OCI-LY7 (cell line): ENCODE results near the gene GNA15. TPM values are rescaled to one million over a fixed set of nuclear protein-coding genes. Genes with fewer than 3 reads are reported as not detected.
"Not testable (repeated sequence)": the region's sequence is repeated elsewhere in the genome, so short reads cannot be mapped to it uniquely, and the experiment has no call there.

Source experiments
- BruUV-seq: library from RNA; stranded (reverse); fragments of 400-500 nt; replicated peaks from 2 replicates; lab custom pipeline; 2021; lab: Mats Ljungman, UMichigan
- CTCF ChIA-PET: fragments of 300-600 bp; sonication (Branson Sonifier 250); formaldehyde crosslinking; loops from one replicate; lab custom pipeline; 2022; ENCODE audit warnings: antibody characterized with exemption; ENCODE audit not compliant: unreplicated experiment; lab: Charles Lee
- POLR2A ChIA-PET: fragments of 300-600 bp; sonication (Branson Sonifier 250); formaldehyde crosslinking; loops from one replicate; lab custom pipeline; 2022; ENCODE audit warnings: antibody characterized with exemption; lab: Charles Lee
- DNase-seq: peaks from one replicate; pipeline ENCODE4 v3.0.0-alpha.2; 2015; ENCODE audit warnings: low spot score
- H2AFZ ChIP-seq: fragments of 200-600 bp; sonication (generic), shearing (Covaris generic); 2 replicates; pipeline ENCODE4 v1.6.1; 2014; ENCODE audit warnings: mild to moderate bottlenecking, antibody characterized with exemption, low read length, moderate library complexity
- H3K27ac ChIP-seq: fragments of 200-600 bp; sonication (generic); 2 replicates; pipeline ENCODE4 v1.5.1; 2014; ENCODE audit warnings: mixed run types, low read depth, mild to moderate bottlenecking, moderate library complexity, low read length, inconsistent platforms; ENCODE audit not compliant: poor library complexity, severe bottlenecking
- H3K36me3 ChIP-seq: fragments of 200-600 bp; sonication (generic); 2 replicates; pipeline ENCODE4 v1.6.1; 2014; ENCODE audit warnings: mild to moderate bottlenecking, antibody characterized with exemption, low read length, moderate library complexity, mixed read lengths; ENCODE audit not compliant: insufficient read depth
- H3K4me1 ChIP-seq: fragments of 200-600 bp; sonication (generic); 2 replicates; pipeline ENCODE4 v1.5.1; 2014; ENCODE audit warnings: mild to moderate bottlenecking, low read length; ENCODE audit not compliant: insufficient read depth, poor library complexity, severe bottlenecking
- H3K4me2 ChIP-seq: fragments of 200-600 bp; sonication (generic); 2 replicates; pipeline ENCODE4 v1.6.1; 2014; ENCODE audit warnings: mild to moderate bottlenecking, low read length
- H3K4me3 ChIP-seq: fragments of 200-600 bp; sonication (generic); 2 replicates; pipeline ENCODE4 v1.5.1; 2014; ENCODE audit warnings: mild to moderate bottlenecking, low read depth, low read length; ENCODE audit not compliant: poor library complexity, severe bottlenecking
- H3K79me2 ChIP-seq: fragments of 200-600 bp; sonication (generic); 2 replicates; pipeline ENCODE4 v1.6.1; 2016; ENCODE audit warnings: low read depth, mild to moderate bottlenecking, low read length, moderate library complexity, mixed read lengths; ENCODE audit not compliant: insufficient read depth
- H3K9me2 ChIP-seq: fragments of 200-600 bp; sonication (generic); 2 replicates; pipeline ENCODE4 v1.6.1; 2016; ENCODE audit warnings: mild to moderate bottlenecking, low read length, mixed read lengths; ENCODE audit not compliant: insufficient read depth
- H3K9me3 ChIP-seq: fragments of 200-600 bp; sonication (generic); 2 replicates; pipeline ENCODE4 v1.6.1; 2014; ENCODE audit warnings: mild to moderate bottlenecking, mixed run types, low read length, mixed read lengths
- H4K20me1 ChIP-seq: fragments of 200-600 bp; sonication (generic); 2 replicates; pipeline ENCODE4 v1.6.1; 2014; ENCODE audit warnings: mild to moderate bottlenecking, antibody characterized with exemption, low read length, moderate library complexity, mixed read lengths; ENCODE audit not compliant: insufficient read depth
- EZH2phosphoT487 ChIP-seq: fragments of 200-600 bp; sonication (generic); IDR thresholded peaks from 2 replicates; pipeline ENCODE4 v1.6.1; 2018; ENCODE audit warnings: low read depth, borderline replicate concordance, mild to moderate bottlenecking, mixed run types, antibody characterized with exemption, low read length, moderate library complexity, mixed read lengths
- intact Hi-C: fragments of 100-400 bp; cut with micrococcal nuclease; formaldehyde crosslinking; loops from one replicate; pipeline ENCODE4 v1.10.0; 2022; ENCODE audit not compliant: unreplicated experiment
- total RNA-seq, 2 experiments: library from RNA; depleted of rRNA in 1 of 2; stranded (reverse); fragments of >200 nt in 1 of 2; shearing (Covaris generic) in 1 of 2; gene quantifications; 2 replicates each; pipeline ENCODE4 v1.2.3, GENCODE V29; 2014 to 2022
- TF ChIP-seq, protein P1 (sequence below): fragments of 200-600 bp; sonication (generic); conservative IDR thresholded peaks from 2 replicates; pipeline ENCODE4 v1.5.1; 2014; ENCODE audit warnings: mild to moderate bottlenecking, antibody characterized with exemption, low read length, moderate library complexity, mixed read lengths

GNA15 gene
- total RNA-seq, 2 experiments from 2014 or later, result not detected

DNA sequence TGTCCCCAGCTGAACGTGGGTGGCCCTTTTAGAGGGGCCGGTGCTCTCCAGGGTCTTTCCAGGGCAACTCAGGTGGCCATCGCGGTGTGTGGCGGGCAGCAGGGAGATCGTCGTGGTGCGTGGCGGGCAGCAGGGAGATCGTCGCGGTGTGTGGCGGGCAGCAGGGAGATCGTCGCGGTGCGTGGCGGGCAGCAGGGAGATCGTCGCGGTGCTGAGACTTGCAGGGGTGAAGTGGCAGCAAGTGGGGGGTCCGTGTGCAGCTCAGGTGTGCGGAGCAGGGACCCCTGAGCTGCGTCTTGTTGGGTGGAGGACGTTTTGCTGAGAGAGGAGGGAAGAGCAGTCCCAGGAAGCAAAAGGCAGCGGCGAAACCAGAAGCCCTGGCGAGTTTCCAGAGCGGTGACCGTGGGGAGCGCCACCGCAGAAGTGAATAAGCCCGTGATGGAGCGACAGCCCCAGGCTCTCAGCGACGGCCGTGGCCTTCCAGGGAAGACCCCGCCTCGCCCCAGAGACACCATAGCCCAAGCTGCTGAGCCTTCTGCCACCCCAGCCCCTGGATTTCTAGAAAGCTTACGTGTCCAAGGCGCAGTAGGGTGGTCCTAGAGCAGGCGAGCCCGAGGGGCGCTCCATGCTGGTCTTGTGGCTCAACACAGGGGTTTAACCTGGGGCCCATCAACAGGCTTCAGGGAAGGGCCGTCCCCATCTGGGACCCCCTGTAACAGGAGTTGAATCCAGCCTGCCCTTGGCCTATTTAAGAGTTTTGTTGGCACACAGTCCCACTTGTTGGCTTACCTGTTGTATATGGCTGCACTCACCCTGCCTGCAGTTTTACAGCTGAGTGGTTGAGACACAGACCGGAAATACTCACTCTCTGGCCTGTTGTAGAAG, 55.3 kb downstream of the GNA15 start:
- Histone ChIP-seq H2AFZ (no peak overlapping the region), H3K9me3 (no peaks in the 10 kb centered on the region), H3K27ac (no peak overlapping the region), H3K4me2 (no peak overlapping the region), H4K20me1 (peaks cover 8% of the 10 kb centered on the region; the same call in 1 of the 2 replicates), H3K79me2 (peaks cover 49% of the 10 kb centered on the region), H3K9me2 (no peaks in the 10 kb centered on the region), H3K4me3 (no peak overlapping the region), H3K4me1 (peaks cover 10% of the 10 kb centered on the region), H3K36me3 (peaks cover 51% of the 10 kb centered on the region)
- BruUV-seq, result no TSS peak
- DNase-seq, result no peak
- TF ChIP-seq EZH2phosphoT487, result no peak
- TF ChIP-seq, protein P1, sequence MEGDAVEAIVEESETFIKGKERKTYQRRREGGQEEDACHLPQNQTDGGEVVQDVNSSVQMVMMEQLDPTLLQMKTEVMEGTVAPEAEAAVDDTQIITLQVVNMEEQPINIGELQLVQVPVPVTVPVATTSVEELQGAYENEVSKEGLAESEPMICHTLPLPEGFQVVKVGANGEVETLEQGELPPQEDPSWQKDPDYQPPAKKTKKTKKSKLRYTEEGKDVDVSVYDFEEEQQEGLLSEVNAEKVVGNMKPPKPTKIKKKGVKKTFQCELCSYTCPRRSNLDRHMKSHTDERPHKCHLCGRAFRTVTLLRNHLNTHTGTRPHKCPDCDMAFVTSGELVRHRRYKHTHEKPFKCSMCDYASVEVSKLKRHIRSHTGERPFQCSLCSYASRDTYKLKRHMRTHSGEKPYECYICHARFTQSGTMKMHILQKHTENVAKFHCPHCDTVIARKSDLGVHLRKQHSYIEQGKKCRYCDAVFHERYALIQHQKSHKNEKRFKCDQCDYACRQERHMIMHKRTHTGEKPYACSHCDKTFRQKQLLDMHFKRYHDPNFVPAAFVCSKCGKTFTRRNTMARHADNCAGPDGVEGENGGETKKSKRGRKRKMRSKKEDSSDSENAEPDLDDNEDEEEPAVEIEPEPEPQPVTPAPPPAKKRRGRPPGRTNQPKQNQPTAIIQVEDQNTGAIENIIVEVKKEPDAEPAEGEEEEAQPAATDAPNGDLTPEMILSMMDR, result no peak
- CTCF ChIA-PET, result no interaction called here
- POLR2A ChIA-PET, result no interaction called here
- intact Hi-C loops, result no loop called here

DNA sequence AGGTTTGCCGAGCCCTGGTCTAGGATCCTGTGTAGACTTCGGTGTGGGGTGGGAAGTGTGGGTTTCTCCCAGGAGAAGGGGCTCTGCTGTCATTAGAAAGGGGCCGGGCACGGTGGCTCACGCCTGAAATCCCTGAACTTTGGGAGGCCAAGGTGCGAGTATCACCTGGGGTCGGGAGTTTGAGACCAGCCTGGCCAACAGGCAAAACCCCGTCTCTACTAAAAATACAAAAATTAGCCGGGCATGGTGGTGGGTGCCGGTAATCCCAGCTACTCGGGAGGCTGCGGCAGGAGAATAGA, 55.9 kb downstream of the GNA15 start:
- H3K9me3 ChIP-seq, H3K9me2 ChIP-seq, H3K27ac ChIP-seq, H2AFZ ChIP-seq, POLR2A ChIA-PET, DNase-seq, intact Hi-C loops, H3K4me3 ChIP-seq, H3K4me2 ChIP-seq, H4K20me1 ChIP-seq, CTCF ChIA-PET, BruUV-seq: not testable (repeated sequence)
- peaks cover 56% of the 10 kb centered on the region for H3K36me3 ChIP-seq
- peaks cover 10% of the 10 kb centered on the region for H3K4me1 ChIP-seq
- peaks cover 43% of the 10 kb centered on the region for H3K79me2 ChIP-seq

DNA sequence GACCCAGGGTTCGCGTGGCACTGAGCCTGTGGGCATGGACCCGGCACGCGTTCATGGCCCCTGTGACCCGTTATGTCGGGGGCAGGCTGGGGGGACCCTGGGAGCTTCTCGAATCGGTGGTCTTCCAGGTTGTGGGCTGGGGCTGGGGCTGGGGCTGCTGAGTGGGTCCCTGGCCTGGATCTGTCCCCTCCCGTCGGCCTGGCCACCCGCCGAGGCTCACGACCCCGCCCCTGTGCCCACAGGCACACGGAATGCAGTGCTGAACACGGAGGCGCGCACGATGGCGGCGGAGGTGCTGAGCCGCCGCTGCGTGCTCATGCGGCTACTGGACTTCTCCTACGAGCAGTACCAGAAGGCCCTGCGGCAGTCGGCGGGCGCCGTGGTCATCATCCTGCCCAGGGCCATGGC, 56.4 kb downstream of the GNA15 start:
- Histone ChIP-seq H3K4me1 (peaks cover 5% of the 10 kb centered on the region), H3K4me2 (no peak overlapping the region), H2AFZ (no peak overlapping the region), H4K20me1 (no peaks in the 10 kb centered on the region), H3K4me3 (no peak overlapping the region), H3K79me2 (peaks cover 39% of the 10 kb centered on the region), H3K36me3 (peaks cover 61% of the 10 kb centered on the region), H3K9me2 (no peaks in the 10 kb centered on the region), H3K9me3 (no peaks in the 10 kb centered on the region), H3K27ac (no peak overlapping the region)
- CTCF ChIA-PET, result no interaction called here
- TF ChIP-seq EZH2phosphoT487, result no peak
- TF ChIP-seq, protein P1, result no peak
- no TSS peak for BruUV-seq
- intact Hi-C loops, result no loop called here
- no peak for DNase-seq
- POLR2A ChIA-PET, result no interaction called here
